ENCODE data around the gene ZNF280D. TPM values are rescaled to one million over a fixed set of nuclear protein-coding genes. Genes with fewer than 3 reads are reported as not detected.

Gene ZNF280D
- total RNA-seq, 1 experiment from 2014 or later = 21.5 TPM

GRCh38 chr15:56763141-56763895 is 30.0 kb upstream of the ZNF280D start:
- Histone ChIP-seq H3K27me3 (ENCODE audit: control insufficient read depth, insufficient read depth, low read length) (no peaks in the 10 kb centered on the region), H3K27ac (ENCODE audit: low read length) (no peak overlapping the region), H3K4me3 (ENCODE audit: low read depth in 2 of 2, low read length in 2 of 2) (no peak overlapping the region), H3K9me3 (ENCODE audit: control insufficient read depth, insufficient read depth, low read depth, low read length) (no peaks in the 10 kb centered on the region), H3K36me3 (ENCODE audit: control insufficient read depth, insufficient read depth, low read length) (no peaks in the 10 kb centered on the region), H3K4me1 (ENCODE audit: control insufficient read depth, insufficient read depth, low read length) (no peaks in the 10 kb centered on the region)
- in situ Hi-C loops (cut with HindIII; ENCODE audit: low pct_unique_long_range_greater_than_20kb, low sequenced_read_pairs) (no loop called here), intact Hi-C loops (cut with micrococcal nuclease; ENCODE audit: unreplicated experiment) (no loop called here)
- ATAC-seq (no peak), DNase-seq (ENCODE audit: low read depth, low spot score) (no peak)
- ChIA-PET CTCF (interaction anchor here (0.7 kb wide), 1 partner anchor 398 kb away, joined by 3 read pairs; no protein-coding TSS in a partner anchor), POLR2A (no interaction called here)
- no TSS peak for BruUV-seq (replicated peaks)
- TF ChIP-seq TCF7L2 (IDR thresholded peaks at IDR 0.05; ENCODE audit: low read depth, low read length) (no peak), POLR2AphosphoS5 (IDR thresholded peaks at IDR 0.05; ENCODE audit: low read depth, low read length) (no peak), CTCF (IDR thresholded peaks at IDR 0.05) (no peak), SIN3A (IDR thresholded peaks at IDR 0.05; ENCODE audit: borderline replicate concordance, insufficient read depth, low read depth, low read length) (no peak), REST (IDR thresholded peaks at IDR 0.05; ENCODE audit: insufficient read depth in 1 of 2, low read depth in 2 of 2, low read length in 1 of 2) (no peak)

GRCh38 chr15:56760186-56760585 is 26.9 kb upstream of the ZNF280D start:
- ATAC-seq (no peak), DNase-seq (ENCODE audit: low read depth, low spot score) (no peak)
- H3K9me3 ChIP-seq (ENCODE audit: control insufficient read depth, insufficient read depth, low read depth, low read length) = no peaks in the 10 kb centered on the region
- no peak overlapping the region for H3K4me3 ChIP-seq (ENCODE audit: low read depth in 2 of 2, low read length in 2 of 2)
- no peaks in the 10 kb centered on the region for H3K27me3 ChIP-seq (ENCODE audit: control insufficient read depth, insufficient read depth, low read length)
- no TSS peak for BruUV-seq (replicated peaks)
- in situ Hi-C loops (cut with HindIII; ENCODE audit: low pct_unique_long_range_greater_than_20kb, low sequenced_read_pairs) (no loop called here), intact Hi-C loops (cut with micrococcal nuclease; ENCODE audit: unreplicated experiment) (no loop called here)
- CTCF ChIA-PET = no interaction called here
- no peak overlapping the region for H3K27ac ChIP-seq (ENCODE audit: low read length)
- no peaks in the 10 kb centered on the region for H3K36me3 ChIP-seq (ENCODE audit: control insufficient read depth, insufficient read depth, low read length)
- TF ChIP-seq SIN3A (IDR thresholded peaks at IDR 0.05; ENCODE audit: borderline replicate concordance, insufficient read depth, low read depth, low read length) (no peak), CTCF (IDR thresholded peaks at IDR 0.05) (no peak), REST (IDR thresholded peaks at IDR 0.05; ENCODE audit: insufficient read depth in 1 of 2, low read depth in 2 of 2, low read length in 1 of 2) (no peak), POLR2AphosphoS5 (IDR thresholded peaks at IDR 0.05; ENCODE audit: low read depth, low read length) (no peak), TCF7L2 (IDR thresholded peaks at IDR 0.05; ENCODE audit: low read depth, low read length) (no peak)
- POLR2A ChIA-PET = no interaction called here
- H3K4me1 ChIP-seq (ENCODE audit: control insufficient read depth, insufficient read depth, low read length) = no peaks in the 10 kb centered on the region

Data from Panc1 (cell line).